ENCODE measurements around the gene FAM169A. TPM values are rescaled to one million over a fixed set of nuclear protein-coding genes. Genes with fewer than 3 reads are reported as not detected.

FAM169A gene
- total and polyA plus RNA-seq, 2 donors (not counting 3 experiments of a cell fraction or from before 2014, with no cell fraction given): 0.06 to 0.62 TPM

DNA sequence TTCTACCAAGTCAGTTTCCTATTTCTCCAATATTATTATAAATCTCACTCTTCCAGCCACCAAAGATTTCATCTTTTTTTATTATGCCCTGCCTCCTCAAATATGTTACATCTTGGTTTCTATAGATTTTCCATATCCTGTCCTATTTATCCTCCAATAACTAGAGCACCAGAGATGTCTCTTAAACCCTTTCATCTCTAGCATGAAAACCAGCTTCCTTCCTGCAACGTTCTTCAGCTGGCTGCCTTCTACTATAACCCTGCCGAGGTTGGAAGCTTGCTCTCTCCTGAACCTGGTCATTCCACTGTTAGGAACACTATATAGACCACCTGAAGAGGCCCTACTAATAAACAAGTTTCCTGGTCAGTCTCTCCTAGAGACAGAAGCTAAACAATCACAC is 27.9 kb downstream of the FAM169A start:
- peaks cover 3 to 5% of the 10 kb centered on the region in 2 experiments for H3K27me3 ChIP-seq (ENCODE audit: control insufficient read depth in 2 of 2, insufficient read depth in 2 of 2, low read length in 2 of 2)
- BruUV-seq (replicated peaks): no TSS peak
- H3K9ac ChIP-seq (replicated peaks; ENCODE audit: extremely low read depth, insufficient read depth, low read length): no peak overlapping the region
- FAIRE-seq (no peak), DNase-seq (ENCODE audit: low read depth, low spot score) (no peak)
- H3K9me3 ChIP-seq (replicated peaks; ENCODE audit: control insufficient read depth, insufficient read depth, low read length): no peaks in the 10 kb centered on the region
- intact Hi-C loops (cut with micrococcal nuclease) (no loop called here), dilution Hi-C loops (cut with MboI; ENCODE audit: extremely low pct_ligation_motif_present, low sequenced_read_pairs) (no loop called here)
- H3K9me1 ChIP-seq (replicated peaks; ENCODE audit: control insufficient read depth, extremely low read depth, insufficient read depth, low read length): no peaks in the 10 kb centered on the region
- CTCF ChIA-PET: interaction anchor here (0.8 kb wide), 1 partner anchor 11 kb away, joined by 3 read pairs; no protein-coding TSS in a partner anchor
- H3K4me3 ChIP-seq (replicated peaks in 1 of 3; ENCODE audit: insufficient read depth in 1 of 3, low read depth in 1 of 3, low read length in 3 of 3): no peak overlapping the region
- no peaks in the 10 kb centered on the region for H4K20me1 ChIP-seq (replicated peaks; ENCODE audit: control insufficient read depth, extremely low read depth, insufficient read depth, low read length)
- H3K27ac ChIP-seq (ENCODE audit: insufficient read depth, low read depth, low read length): no peak overlapping the region
- no peak overlapping the region for H3K4me2 ChIP-seq (ENCODE audit: insufficient read depth, low read length)
- no peak overlapping the region for H2AFZ ChIP-seq (ENCODE audit: low read depth, low read length)
- no peak for TF ChIP-seq EZH2 (IDR thresholded peaks at IDR 0.05; ENCODE audit: borderline replicate concordance, low read depth, low read length, severe bottlenecking)
- no peak for TF ChIP-seq GATA2 (IDR thresholded peaks at IDR 0.05; ENCODE audit: insufficient read depth, insufficient read length, low read depth, low read length)
- no peak for TF ChIP-seq MYC (IDR thresholded peaks at IDR 0.05; ENCODE audit: low read depth, low read length)
- TF ChIP-seq POLR2AphosphoS5 (IDR thresholded peaks at IDR 0.05; ENCODE audit: insufficient read depth, low read depth, low read length): no peak
- TF ChIP-seq JUN (IDR thresholded peaks at IDR 0.05; ENCODE audit: borderline replicate concordance, insufficient read depth, insufficient read length, low read depth): no peak
- no peak for TF ChIP-seq FOS (IDR thresholded peaks at IDR 0.05; ENCODE audit: borderline replicate concordance, insufficient read depth, low read length)
- H3K79me2 ChIP-seq (ENCODE audit: control insufficient read depth, insufficient read depth, low read length): no peaks in the 10 kb centered on the region
- POLR2A ChIA-PET: no interaction called here
- no peaks in the 10 kb centered on the region for H3K4me1 ChIP-seq (ENCODE audit: control insufficient read depth, extremely low read depth, insufficient read depth, low read length)
- H3K36me3 ChIP-seq (ENCODE audit: control insufficient read depth in 2 of 2, extremely low read depth in 1 of 2, insufficient read depth in 2 of 2, low read length in 2 of 2): no peaks in the 10 kb centered on the region

DNA sequence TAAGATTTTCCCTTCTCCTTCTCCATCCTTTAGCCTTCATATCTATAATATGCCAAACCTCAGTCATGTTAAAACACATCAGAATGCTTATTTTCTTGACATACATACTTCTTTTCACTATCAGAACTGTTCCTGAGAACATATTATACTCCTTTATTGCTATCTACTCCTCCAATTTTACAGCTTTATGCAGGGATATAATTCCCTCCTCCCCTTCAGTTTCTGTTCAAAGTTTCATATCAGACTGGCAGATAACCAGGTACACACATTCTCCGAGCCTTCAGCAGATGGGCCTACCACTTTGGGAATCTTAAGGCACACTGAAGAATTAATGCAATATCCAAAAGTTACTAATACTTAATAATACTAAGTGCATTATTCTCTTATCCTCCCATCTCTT is 29.1 kb downstream of the FAM169A start:
- POLR2A ChIA-PET: no interaction called here
- Histone ChIP-seq H2AFZ (ENCODE audit: low read depth, low read length) (no peak overlapping the region), H3K27me3 (ENCODE audit: control insufficient read depth in 2 of 2, insufficient read depth in 2 of 2, low read length in 2 of 2) (peaks cover 3 to 7% of the 10 kb centered on the region in 2 experiments)

More for the DNA sequence above, 29.1 kb downstream of the FAM169A start:
- H3K36me3 ChIP-seq (ENCODE audit: control insufficient read depth in 2 of 2, extremely low read depth in 1 of 2, insufficient read depth in 2 of 2, low read length in 2 of 2): no peaks in the 10 kb centered on the region
- no peaks in the 10 kb centered on the region for H4K20me1 ChIP-seq (replicated peaks; ENCODE audit: control insufficient read depth, extremely low read depth, insufficient read depth, low read length)
- H3K4me2 ChIP-seq (ENCODE audit: insufficient read depth, low read length): no peak overlapping the region
- H3K4me1 ChIP-seq (ENCODE audit: control insufficient read depth, extremely low read depth, insufficient read depth, low read length): no peaks in the 10 kb centered on the region
- no peaks in the 10 kb centered on the region for H3K9me3 ChIP-seq (replicated peaks; ENCODE audit: control insufficient read depth, insufficient read depth, low read length)
- no peaks in the 10 kb centered on the region for H3K9me1 ChIP-seq (replicated peaks; ENCODE audit: control insufficient read depth, extremely low read depth, insufficient read depth, low read length)
- FAIRE-seq: no peak
- dilution Hi-C loops (cut with MboI; ENCODE audit: extremely low pct_ligation_motif_present, low sequenced_read_pairs) (no loop called here), intact Hi-C loops (cut with micrococcal nuclease) (no loop called here)
- no TSS peak for BruUV-seq (replicated peaks)
- no peak overlapping the region for H3K4me3 ChIP-seq (replicated peaks in 1 of 3; ENCODE audit: insufficient read depth in 1 of 3, low read depth in 1 of 3, low read length in 3 of 3)
- TF ChIP-seq, protein P1, sequence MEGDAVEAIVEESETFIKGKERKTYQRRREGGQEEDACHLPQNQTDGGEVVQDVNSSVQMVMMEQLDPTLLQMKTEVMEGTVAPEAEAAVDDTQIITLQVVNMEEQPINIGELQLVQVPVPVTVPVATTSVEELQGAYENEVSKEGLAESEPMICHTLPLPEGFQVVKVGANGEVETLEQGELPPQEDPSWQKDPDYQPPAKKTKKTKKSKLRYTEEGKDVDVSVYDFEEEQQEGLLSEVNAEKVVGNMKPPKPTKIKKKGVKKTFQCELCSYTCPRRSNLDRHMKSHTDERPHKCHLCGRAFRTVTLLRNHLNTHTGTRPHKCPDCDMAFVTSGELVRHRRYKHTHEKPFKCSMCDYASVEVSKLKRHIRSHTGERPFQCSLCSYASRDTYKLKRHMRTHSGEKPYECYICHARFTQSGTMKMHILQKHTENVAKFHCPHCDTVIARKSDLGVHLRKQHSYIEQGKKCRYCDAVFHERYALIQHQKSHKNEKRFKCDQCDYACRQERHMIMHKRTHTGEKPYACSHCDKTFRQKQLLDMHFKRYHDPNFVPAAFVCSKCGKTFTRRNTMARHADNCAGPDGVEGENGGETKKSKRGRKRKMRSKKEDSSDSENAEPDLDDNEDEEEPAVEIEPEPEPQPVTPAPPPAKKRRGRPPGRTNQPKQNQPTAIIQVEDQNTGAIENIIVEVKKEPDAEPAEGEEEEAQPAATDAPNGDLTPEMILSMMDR (IDR thresholded peaks at IDR 0.05; ENCODE audit: extremely low read depth in 1 of 2, insufficient read depth in 1 of 2, low read depth in 1 of 2, low read length in 2 of 2): no peak
- TF ChIP-seq MYC (IDR thresholded peaks at IDR 0.05; ENCODE audit: low read depth, low read length): no peak
- TF ChIP-seq EZH2 (IDR thresholded peaks at IDR 0.05; ENCODE audit: borderline replicate concordance, low read depth, low read length, severe bottlenecking): no peak
- TF ChIP-seq POLR2A (IDR thresholded peaks at IDR 0.05; ENCODE audit: low read depth, low read length): no peak
- no peak for TF ChIP-seq POLR2AphosphoS5 (IDR thresholded peaks at IDR 0.05; ENCODE audit: insufficient read depth, low read depth, low read length)
- TF ChIP-seq JUN (IDR thresholded peaks at IDR 0.05; ENCODE audit: borderline replicate concordance, insufficient read depth, insufficient read length, low read depth): no peak
- no peak for TF ChIP-seq FOS (IDR thresholded peaks at IDR 0.05; ENCODE audit: borderline replicate concordance, insufficient read depth, low read length)
- H3K27ac ChIP-seq (ENCODE audit: insufficient read depth, low read depth, low read length): no peak overlapping the region
- DNase-seq (ENCODE audit: low read depth, low spot score): no peak
- H3K79me2 ChIP-seq (ENCODE audit: control insufficient read depth, insufficient read depth, low read length): no peaks in the 10 kb centered on the region
- CTCF ChIA-PET: interaction anchor here (2.2 kb wide), 1 partner anchor 9 kb away, joined by 6 read pairs; no protein-coding TSS in a partner anchor
- no peak overlapping the region for H3K9ac ChIP-seq (replicated peaks; ENCODE audit: extremely low read depth, insufficient read depth, low read length)
